NCI-H1694 treated with DMSO at 0.1 percent for 48 hours (cell line): ENCODE measurements around the gene TXNDC12.
"Not testable (repeated sequence)": the region's sequence is repeated elsewhere in the genome, so short reads cannot be mapped to it uniquely, and the experiment has no call there.

Experiments
- DNase-seq: peaks from one replicate; lab custom pipeline; 2025; lab: John Stamatoyannopoulos, UW

Gene TXNDC12

DNA sequence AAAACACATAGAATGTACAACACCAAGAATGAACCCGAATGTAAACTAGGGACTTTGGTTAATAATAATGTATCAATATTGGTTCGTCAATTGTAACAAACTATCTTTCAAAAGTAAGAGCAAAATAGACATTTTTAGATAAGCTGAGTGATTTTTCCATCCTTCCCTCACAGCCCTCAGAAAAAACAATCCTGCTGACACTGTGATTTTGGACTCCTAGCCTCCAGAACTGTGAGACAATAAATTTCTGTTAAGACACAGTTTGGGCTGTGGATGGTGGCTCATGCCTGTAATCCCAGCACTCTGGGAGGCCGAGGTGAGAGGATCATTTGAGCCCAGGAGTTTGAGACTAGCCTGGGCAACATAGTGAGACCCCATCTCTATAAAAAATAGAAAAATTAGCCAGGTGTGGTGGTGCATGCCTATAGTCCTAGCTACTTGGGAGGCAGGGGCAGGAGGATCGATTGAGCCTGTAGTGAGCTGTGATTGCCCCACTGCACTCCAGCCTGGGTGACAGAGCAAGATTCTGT lies 9.3 kb downstream of the TXNDC12 start:
- not testable (repeated sequence) for DNase-seq

DNA sequence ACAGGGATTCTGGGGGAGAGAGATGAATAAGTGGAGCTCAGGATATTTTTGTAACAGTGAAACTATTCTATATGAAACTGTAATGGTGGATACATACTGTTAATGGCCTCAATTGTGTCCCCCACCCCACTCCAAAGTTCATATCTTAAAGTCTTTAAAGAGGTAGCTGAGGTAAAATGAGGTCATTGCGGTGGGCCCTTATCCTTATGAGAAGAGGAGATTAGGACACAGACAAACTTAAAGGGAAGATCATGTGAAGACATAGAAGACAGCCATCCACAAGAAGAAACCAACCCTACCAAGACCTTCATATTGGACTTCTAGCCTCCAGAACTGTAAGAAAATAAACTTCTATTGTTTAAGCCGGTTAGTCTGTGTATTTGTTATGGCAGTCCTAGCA lies 9.8 kb downstream of the TXNDC12 start:
- no peak for DNase-seq

DNA sequence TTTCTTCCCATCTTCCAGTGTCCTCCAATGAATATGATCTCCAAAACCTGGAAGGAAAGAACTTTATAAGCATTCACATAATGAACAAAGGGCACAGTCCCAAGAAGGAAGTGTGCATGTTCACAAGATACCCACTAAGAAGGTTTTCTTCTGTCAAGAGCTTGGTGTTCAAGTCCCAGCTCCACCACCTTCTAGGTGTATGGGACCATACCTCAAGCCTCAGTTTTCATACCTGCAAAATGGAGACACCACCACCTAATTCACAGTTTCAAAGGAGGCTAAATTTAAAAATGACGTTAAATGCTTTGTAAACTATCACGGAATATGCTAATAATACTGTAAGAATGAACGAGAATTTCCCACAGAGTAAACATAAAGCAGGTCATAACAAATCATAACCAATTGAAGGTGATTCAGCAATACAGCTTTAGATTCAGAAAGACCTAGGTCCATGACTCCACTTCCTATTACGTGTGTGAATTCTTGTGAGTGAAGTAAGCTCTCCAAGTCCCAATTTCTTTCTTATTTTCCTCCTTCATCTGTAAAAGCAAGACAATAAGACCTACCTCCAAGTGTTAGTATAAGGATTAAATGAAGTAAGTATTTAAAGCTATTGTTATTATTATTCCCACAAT lies 13.3 kb downstream of the TXNDC12 start:
- DNase-seq = no peak

DNA sequence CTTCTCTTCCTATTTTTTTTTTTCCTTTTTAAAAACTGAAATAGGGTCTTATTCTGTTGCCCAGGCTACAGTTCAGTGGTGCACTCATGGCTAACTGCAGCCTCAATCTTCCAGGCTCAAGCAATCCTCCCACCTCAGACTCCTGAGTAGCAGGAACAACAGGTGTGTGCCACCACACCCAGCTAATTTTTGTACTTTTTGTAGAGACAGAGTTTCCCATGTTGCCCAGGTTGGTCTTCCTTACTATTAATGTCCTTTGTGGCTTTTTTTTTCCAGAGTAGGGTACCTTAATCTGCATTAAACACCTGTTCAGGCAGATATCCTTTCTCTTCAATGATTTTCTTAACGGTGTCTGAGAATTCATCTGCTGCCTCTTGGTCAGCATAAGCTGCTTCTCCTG lies 17.1 kb downstream of the TXNDC12 start:
- DNase-seq = no peak

DNA sequence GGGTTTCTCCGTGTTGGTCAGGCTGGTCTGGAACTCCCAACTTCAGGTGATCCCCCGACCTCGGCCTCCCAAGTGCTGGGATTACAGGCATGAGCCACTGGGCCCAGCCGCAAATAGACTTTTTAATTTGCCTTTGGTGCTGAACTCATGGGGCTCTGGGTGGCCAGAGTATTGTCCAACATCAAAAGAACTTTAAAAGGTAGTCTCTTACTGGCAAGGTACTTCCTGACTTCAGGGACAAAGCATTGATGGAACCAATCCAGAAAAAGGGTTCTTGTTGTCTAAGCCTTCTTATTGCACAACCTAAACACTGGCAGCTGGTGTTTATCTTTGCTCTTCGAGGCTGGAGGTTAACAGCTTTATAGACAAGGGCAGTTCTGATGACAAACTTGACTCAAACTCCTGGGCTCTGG lies 17.6 kb downstream of the TXNDC12 start:
- peak; percentile 16 for DNase-seq

DNA sequence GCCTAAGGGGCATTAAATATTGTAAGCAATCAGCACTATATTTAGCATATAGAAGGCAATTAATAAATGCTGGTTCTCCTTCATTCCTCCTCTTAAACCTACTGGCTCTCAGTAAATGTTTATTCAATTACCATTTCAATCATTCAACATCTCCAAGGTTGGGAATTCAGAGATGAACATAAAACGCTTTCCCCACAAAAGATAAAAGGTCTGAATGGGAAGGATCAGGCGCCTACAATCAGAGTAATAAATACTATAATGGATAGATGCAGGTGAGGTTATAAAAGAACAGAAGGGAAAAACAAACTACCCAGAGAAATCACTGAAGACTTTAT lies 21.0 kb downstream of the TXNDC12 start:
- DNase-seq = no peak

DNA sequence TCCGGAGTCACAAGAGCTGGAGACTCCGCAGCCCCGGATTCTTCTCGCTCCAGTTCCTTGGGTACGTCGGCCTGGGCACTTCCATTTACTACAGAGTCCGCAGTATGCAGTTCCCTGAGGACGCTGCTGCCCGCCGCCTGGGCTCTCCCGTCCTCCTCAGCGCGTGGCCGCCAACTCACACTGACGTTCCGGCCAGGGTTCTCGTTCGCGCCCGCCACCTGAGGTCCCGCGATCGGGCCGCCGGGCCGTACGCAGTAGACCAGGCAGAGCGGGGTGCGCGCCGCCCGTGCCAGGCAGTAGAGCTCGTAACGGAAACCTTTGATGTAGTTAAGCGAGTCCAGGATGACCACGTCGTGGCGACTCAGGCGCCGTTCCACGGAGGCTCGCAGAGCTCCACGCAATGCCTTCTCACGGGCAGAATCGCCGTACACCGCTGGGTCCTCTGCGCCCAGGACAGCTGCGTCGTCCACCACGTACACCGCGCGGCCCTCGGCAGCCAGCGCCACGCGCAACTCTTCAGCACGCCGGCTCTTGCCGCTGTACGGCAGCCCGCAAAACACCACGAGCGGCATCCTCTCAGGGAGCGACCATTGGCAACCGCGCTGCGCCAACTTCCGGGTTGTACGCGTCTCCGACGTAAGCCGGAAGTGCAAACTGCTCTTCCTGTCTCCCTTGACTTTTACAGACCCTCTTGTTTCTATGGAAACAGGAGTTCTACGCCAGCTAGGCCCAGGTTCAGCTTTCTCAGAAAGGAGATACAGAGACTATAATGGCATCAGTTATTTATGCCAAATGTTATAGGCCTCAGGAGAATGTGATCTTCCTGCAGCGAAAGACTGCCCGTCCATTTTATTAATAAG lies 21.6 kb downstream of the TXNDC12 start, which contains the start of gene KTI12:
Gene KTI12, minus strand, starts transcription at position 621 of the 860 bp plus-strand sequence. Its CDS starts 49 bp downstream, at position 572.
- DNase-seq = peak; percentile 79

DNA sequence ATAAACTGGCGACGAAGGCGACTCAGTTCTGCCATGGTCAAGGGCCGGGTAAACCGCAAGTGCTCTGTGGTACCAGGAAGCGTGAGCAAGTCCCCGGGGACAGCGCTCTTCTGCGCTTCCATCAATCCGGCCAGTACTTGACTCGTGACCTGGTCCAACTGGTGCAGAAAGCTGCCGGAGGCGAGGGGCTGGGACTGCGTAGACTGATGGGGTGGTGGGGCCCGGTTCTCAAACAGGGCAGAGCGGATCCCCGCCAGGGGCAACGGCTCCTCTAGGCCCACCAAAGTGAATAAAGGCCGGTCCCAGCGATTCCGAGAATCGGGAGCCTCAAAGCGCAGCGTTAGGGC lies 22.2 kb downstream of the TXNDC12 start:
- DNase-seq = no peak

DNA sequence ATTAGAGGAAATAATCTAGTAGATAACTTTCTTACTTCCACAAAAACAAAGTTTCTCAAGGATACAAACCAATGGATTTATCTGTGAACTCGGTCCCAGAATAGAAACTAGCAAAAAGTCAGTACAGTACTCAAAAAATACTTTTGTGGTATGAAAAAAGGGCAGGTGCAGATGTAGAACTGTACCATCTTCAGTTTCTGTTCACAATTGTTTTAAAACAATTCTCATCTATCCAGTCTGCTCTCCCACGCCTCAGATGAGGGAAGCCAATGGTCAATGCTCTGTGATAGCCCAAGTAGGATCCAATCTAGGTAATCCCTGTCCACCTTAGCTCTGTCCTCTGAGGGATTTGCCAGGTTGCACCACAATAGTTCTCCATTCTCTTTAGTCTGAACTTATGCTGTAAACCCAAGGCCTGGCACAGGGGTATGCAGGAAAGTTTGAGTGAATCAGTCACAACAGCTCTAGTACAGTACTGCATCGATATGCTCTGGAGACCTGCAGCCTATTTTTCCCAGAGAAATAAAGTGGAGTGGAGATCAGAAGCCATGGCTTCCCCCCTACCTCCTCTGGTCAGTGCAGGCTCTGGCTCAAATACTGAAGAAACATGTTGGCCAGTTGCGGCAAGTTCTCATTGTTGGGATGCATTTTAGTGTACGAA lies 22.7 kb downstream of the TXNDC12 start:
- DNase-seq = no peak

DNA sequence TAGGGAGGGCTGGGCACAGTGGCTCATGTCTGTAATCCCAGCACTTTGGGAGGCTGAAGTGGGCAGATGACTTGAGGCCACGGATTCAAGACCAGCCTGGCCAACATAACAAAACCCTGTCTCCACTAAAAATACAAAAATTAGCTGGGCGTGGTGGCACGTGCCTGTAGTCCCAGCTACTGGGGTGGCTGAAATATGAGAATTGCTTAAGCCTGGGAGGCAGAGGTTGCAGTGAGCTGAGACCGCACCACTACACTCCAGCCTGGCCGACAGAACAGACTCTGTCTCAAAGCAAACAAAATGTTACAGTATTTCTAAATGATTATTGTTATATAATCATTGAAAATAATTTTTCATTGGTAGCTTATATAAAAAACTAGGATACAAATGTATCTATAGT lies 26.2 kb downstream of the TXNDC12 start:
- not testable (repeated sequence) for DNase-seq

DNA sequence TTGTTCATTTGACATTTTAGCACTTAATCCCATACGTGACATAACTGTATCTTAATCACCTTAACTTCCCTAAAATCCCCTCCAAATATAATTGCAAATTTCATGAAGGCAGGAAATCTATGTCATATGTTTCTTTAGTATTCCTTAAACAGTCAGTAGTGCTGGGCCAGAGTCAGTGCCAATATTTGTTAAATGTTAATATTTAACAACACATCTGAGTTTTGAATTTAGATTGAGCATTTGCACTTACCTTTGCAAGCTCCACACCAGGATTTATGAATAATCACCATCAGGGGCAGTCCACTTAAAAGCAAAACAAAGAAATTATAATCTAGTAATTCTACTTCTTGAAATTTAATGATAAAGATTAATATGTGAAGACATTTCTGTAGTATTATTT lies 26.7 kb downstream of the TXNDC12 start:
- no peak for DNase-seq

DNA sequence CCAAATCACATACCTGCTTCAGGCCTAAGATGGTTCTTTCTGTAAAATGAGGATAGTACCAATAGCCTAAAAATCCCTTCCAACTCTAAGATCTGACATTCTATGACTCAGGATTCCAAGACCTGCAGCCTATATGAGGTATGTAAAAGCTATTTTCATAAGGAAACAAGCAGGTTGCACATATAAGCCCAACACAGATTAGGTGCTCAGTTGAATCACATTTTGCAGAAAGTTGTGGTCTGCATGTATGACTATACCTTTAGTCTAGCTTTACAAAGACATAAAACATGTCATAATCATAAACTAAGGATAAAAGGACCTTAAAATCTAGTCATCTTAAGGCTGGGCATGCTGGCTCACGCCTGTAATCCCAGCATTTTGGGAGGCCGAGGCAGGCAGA lies 28.7 kb downstream of the TXNDC12 start:
- DNase-seq = no peak

DNA sequence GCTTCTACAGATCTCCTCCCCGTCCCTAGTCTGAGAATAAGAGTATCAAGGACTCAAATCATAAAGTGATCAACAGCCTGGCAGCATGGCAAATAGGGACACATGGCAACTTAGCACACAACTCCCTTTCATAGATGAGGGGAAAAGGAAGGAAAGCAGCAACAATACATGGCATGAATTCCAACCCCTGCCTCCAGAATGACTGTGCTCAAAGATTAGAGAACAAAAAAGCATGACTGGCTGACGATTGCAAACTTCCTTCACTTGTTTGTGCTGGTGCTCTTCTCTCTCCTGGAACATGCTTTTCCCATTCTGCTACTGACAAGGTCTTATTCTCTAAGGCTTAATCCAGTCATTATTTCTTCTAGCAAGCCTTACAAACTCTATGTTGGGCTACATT lies 32.9 kb downstream of the TXNDC12 start:
- no peak for DNase-seq

DNA sequence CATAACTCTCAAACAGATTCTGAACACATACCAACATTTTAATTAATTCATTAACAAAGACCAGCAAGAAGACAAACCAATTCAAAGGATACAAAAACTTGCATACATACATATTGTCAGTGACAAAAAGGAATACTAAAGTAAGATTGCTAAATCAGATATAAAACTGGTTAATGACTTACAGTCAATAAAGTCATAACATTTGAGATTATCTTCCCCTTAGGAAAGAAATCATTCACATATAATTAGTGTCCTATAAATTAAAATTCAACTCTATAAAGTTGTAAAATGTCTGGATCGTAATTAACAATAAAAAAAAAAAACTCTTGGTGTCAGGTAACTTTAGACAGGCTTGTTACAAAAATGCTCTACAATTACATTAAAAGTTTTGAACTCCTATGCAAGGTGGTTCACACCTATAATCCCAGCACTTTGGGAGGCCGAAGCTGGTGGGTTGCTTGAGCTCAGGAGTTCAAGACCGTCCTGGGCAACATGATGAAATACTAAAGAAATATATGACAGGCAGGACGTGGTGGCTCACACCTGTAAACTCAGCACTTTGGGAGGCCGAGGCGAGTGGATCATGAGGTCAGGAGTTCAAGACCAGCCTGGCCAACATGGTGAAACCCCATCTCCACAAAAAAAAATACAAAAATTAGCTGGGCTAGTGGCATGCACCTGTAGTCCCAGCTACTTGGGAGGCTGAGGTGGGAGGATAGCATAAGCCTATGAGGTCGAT lies 46.8 kb downstream of the TXNDC12 start:
- DNase-seq = no peak

DNA sequence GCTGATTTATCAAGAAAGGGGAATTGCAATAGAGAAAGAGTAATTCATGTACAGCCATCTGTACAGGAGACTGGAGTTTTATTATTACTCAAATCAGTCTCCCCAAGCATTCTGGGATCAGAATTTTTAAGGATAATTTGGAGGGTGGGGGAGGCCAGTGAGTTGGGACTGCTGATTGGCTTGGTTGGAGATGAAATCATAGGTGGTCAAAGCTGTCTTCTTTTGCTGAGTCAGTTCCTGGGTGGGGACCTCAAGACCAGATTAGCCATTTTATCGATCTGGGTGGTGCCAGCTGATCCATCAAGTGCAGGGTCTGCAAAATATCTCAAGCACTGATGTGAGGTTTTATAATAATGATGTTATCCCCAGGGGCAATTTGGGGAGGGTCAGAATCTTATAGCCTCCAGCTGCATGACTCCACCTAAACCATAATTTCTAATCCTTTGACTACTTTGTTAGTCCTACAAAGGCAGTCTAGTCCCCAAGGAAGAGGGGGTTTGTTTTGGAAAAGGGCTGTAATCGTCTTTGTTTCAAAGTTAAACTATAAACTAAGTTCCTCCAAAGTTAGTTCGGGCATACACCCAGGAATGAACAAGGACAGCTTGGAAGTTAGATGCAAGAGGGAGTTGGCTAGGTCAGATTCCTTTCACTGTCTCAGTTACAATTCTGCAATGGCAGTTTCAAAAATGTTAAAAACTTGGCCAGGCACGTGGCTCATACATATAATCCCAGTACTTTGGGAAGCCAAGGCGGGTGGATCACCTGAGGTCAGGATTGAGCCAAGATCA lies 47.6 kb downstream of the TXNDC12 start:
- DNase-seq = no peak

DNA sequence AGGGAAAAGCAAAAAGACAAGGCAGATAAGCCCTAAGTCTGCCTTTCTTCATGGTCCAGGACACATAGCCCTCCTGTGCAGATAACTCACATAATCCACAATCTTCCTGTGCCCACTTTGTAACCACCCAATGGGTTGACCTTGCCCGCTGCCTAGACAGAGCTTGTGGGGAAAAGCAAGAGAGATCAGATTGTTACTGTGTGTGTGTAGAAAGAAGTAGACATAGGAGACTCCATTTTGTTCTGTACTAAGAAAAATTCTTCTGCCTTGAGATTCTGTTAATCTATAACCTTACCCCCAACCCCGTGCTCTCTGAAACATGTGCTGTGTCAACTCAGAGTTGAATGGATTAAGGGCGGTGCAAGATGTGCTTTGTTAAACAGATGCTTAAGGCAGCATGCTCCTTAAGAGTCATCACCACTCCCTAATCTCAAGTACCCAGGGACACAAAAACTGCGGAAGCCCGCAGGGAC lies 48.9 kb downstream of the TXNDC12 start:
- DNase-seq = not testable (repeated sequence)

DNA sequence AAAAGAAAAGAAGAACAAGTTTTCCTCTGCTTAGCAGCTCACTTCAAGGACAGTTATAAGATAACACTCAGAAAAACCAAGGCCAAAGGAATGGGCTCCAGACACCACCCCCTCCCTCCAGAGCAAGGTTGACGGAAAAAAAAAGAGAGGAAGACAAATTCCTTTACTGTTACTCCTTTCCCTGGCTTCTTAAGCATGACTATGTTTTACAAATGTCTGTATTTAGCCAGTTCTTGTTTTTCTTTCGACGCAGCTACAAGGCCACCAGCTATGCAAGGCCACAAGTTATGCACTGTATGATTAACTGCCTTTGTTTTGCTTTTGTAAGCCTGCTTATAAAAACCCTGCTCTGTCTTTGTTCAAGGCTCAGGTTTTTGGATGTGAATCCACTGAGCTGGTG lies 49.4 kb downstream of the TXNDC12 start:
- DNase-seq = not testable (repeated sequence)

DNA sequence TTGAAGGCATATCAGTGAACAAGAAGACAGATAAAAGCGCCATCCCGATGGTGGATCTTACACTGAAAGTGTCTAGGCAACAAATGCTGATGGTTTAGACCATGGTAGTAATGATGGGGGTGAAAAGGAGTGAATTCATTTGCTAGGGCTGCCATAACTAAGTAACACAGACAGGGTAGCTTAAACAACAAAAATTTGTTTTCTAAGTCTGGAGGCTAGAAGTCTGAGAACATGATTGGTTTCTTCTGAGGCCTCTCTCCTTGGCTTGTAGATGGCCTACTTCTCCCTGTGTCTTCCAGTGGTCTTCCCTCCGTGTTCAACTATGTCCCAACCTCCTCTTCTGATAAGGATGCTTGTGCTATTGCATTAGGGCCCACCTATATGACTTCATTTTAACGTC lies 51.1 kb downstream of the TXNDC12 start:
- DNase-seq = no peak

DNA sequence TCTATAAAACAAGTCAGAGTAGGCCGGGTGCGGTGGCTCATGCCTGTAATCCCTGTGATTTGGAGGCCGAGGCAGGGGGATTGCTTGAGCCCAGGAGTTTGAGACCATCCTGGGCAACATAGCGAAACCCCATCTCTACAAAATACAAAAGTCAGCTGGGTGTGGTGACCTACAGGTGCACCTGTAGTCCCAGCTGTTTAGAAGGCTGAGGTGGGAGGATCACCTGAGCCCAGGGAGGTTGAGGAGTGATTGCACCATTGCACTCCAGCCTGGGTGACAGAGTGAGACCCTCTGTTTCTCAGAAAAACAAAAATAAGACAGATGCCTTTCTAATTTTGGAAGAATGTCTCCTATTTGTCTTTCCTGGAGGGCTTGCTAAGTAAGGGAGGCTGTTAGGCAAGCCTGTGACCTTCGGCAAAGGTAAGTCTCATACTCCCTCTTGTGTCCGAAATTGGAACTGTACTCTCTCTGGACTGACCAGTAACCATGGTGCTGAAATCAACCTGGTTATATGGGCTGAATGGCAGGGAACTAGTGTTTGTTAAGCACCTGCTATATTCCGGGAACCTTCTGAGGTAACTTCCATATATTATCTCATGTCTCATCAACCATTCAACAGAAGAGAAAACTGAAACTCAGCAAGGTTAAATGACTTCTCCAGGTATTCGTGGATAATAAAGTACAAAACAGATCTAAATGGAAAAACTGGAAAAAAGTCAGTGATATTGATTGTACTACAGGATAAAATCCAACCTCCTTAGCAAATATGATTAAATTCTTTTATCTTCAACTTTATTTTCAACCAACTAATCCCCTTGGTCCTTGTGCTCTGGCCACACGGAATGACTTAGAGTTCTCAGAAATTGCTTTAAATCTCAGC lies 52.7 kb downstream of the TXNDC12 start:
- peak; percentile 80 for DNase-seq

DNA sequence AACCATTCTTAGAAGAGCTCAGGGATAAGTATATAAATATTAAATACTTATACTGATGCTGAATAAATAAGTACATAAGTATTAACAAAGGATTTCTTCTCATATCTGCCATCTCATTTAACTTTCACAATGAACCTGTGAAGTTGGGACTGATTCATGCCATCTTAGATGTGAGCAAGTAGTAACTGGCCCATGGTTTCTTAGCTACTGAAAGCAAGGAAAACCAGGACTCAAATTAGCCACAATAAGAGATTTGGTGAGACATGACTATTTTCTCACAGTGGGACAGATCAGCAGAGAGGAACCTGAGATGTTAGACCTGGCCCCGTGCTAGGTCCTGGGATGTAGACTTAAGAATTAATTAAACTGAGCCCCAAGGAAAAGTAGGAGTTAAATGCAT lies 56.3 kb downstream of the TXNDC12 start:
- no peak for DNase-seq
